Measurements from ENCODE around the gene LETM1. TPM values are rescaled to one million over a fixed set of nuclear protein-coding genes. Genes with fewer than 3 reads are reported as not detected.

LETM1 gene
- total and polyA plus RNA-seq, 2 of the 13 experiments (the other 11 are each of a cell fraction or from before 2014, with no cell fraction given): 9.7 to 41.6 TPM

DNA sequence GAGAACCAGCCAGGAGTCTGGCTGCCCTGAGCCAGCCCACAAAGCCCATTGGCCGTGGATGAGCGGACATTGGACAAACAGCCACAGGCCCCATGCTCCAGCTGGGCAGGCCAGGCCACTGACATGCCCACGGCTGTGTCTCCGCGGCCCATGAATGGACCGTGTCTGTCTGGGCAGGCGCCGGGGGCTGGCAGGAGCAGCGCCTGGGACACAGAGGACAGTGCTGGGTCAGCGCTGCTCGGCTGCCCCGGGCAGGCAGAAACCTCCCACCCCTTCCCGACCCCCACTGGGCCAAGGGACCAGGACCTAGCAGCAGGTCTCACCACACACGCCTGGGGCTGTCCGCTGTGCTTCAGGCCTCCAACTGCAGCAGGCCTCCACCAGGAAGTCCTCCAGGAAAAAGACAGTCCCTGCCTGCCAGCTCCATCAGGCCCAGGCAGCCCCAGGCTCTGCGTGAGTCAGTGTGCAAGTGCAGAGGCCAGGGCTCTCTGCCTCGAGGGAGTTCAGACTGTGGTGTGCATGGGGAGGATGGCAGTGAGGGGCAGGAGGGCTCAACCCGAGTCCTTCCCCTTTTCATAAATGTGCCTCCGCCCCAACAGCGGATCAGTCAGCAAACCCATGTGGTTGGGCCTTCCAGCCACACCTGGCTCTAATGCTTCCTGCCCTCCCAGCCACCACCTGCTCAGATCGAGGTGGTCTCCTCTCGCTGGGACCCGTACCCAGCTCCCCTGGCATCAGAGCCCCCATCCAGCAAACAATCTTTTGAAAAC, 80.0 kb downstream of the LETM1 start (continued):
- TF ChIP-seq TCF12 (IDR thresholded peaks at IDR 0.05): no peak
- 0 out of 2 replicates have a peak, but pooled peaks have one; percentile 6 for TF ChIP-seq TCF12 (CRISPR knock-in tag; IDR thresholded peaks at IDR 0.05)
- TF ChIP-seq AGO2 (optimal IDR thresholded peaks at IDR 0.05; ENCODE audit: low read depth, low read length): peak; percentile 89
- TF ChIP-seq JUNB (CRISPR knock-in tag; IDR thresholded peaks at IDR 0.05; ENCODE audit: borderline replicate concordance): no peak
- no peak for TF ChIP-seq TEAD2 (CRISPR knock-in tag; IDR thresholded peaks at IDR 0.05)
- TF ChIP-seq TBP (CRISPR knock-in tag; IDR thresholded peaks at IDR 0.05): no peak
- no peak for TF ChIP-seq ZNF468 (CRISPR knock-in tag; IDR thresholded peaks at IDR 0.05)
- TF ChIP-seq ZNF891 (CRISPR knock-in tag; IDR thresholded peaks at IDR 0.05): no peak; the same call in 1 of the 2 replicates
- no peak for TF ChIP-seq ONECUT2 (CRISPR knock-in tag; IDR thresholded peaks at IDR 0.05)
- 0 out of 2 replicates have a peak, but pooled peaks have one; percentile 17 for TF ChIP-seq ZNF296 (CRISPR knock-in tag; conservative IDR thresholded peaks at IDR 0.05)
- TF ChIP-seq ZNF816 (CRISPR knock-in tag; IDR thresholded peaks at IDR 0.05; ENCODE audit: borderline replicate concordance): no peak
- peak; percentile 41 for TF ChIP-seq TAF1 (CRISPR knock-in tag; IDR thresholded peaks at IDR 0.05)
- TF ChIP-seq ZFP91 (CRISPR knock-in tag; IDR thresholded peaks at IDR 0.05; ENCODE audit: borderline replicate concordance): no peak
- TF ChIP-seq EZH2 (conservative IDR thresholded peaks at IDR 0.05; ENCODE audit: low read depth, low read length): no peak
- TF ChIP-seq ZNF17 (CRISPR knock-in tag; IDR thresholded peaks at IDR 0.05): no peak
- TF ChIP-seq MTERF4 (CRISPR knock-in tag; IDR thresholded peaks at IDR 0.05): no peak
- TF ChIP-seq ZBTB43 (CRISPR knock-in tag; conservative IDR thresholded peaks at IDR 0.05): no peak
- TF ChIP-seq SKIL (CRISPR knock-in tag; IDR thresholded peaks at IDR 0.05; ENCODE audit: borderline replicate concordance): no peak
- no peak; the same call in 1 of the 2 replicates for TF ChIP-seq ZMAT3 (CRISPR knock-in tag; conservative IDR thresholded peaks at IDR 0.05)
- no peak for TF ChIP-seq ZNF513 (CRISPR knock-in tag; conservative IDR thresholded peaks at IDR 0.05)
- no peak for TF ChIP-seq ZNF33A (CRISPR knock-in tag; IDR thresholded peaks at IDR 0.05; ENCODE audit: borderline replicate concordance)
- no peak for TF ChIP-seq FOXA1 (IDR thresholded peaks at IDR 0.05)
- no peak for TF ChIP-seq FOXA1 (CRISPR knock-in tag; IDR thresholded peaks at IDR 0.05)
